Measurements from ENCODE around the gene FN3KRP.

FN3KRP gene

GRCh38 chr17:82698065-82698973 is 18.2 kb upstream of the FN3KRP start, which contains the start of gene RAB40B (continued):
- TF ChIP-seq ZFHX2 (tag by site-specific recombination; conservative IDR thresholded peaks at IDR 0.05) (peak; percentile 80), ZNF768 (tag by site-specific recombination; IDR thresholded peaks at IDR 0.05) (no peak), KLF17 (tag by site-specific recombination; IDR thresholded peaks at IDR 0.05) (no peak), ZBTB8A (tag by site-specific recombination; IDR thresholded peaks at IDR 0.05) (peak; percentile 78), ZNF561 (tag by site-specific recombination; IDR thresholded peaks at IDR 0.05; ENCODE audit: borderline replicate concordance) (0 out of 2 replicates have a peak, but pooled peaks have one; percentile 39), EGR2 (tag by site-specific recombination; IDR thresholded peaks at IDR 0.05; ENCODE audit: low read depth) (peak; percentile 34; the same call in 1 of the 2 replicates), KLF9 (tag by site-specific recombination; IDR thresholded peaks at IDR 0.05; ENCODE audit: low read depth) (0 out of 2 replicates have a peak, but pooled peaks have one; percentile 13), ZNF112 (tag by site-specific recombination; IDR thresholded peaks at IDR 0.05) (no peak), ZNF521 (tag by site-specific recombination; IDR thresholded peaks at IDR 0.05) (no peak), KLF8 (tag by site-specific recombination; IDR thresholded peaks at IDR 0.05) (peak; percentile 95), ZNF626 (tag by site-specific recombination; IDR thresholded peaks at IDR 0.05) (no peak), ZNF19 (tag by site-specific recombination; IDR thresholded peaks at IDR 0.05; ENCODE audit: low read depth) (no peak)

GRCh38 chr17:82698974-82699442 is 17.5 kb upstream of the FN3KRP start:
- peaks cover 0 to 9% of the 10 kb centered on the region in 2 experiments; a peak in 2 of 3 replicates for H3K36me3 ChIP-seq (ENCODE audit: control insufficient read depth in 2 of 2, insufficient read depth in 1 of 2, low read length in 2 of 2)
- H3K4me1 ChIP-seq (ENCODE audit: control insufficient read depth, insufficient read depth, low read length): no peaks in the 10 kb centered on the region; the same call in 1 of the 2 replicates
- no peak overlapping the region; the same call in 1 of the 2 replicates for H3K27ac ChIP-seq (ENCODE audit: extremely low read depth, low read depth, low read length)
- H3K4me3 ChIP-seq (ENCODE audit: low read depth, low read length): peak overlapping the region; percentile 71
- POLR2A ChIA-PET: interaction anchor here (0.7 kb wide), 1 partner anchor 58 kb away, joined by 5 read pairs; no protein-coding TSS in a partner anchor
- H3K9me3 ChIP-seq (ENCODE audit: control insufficient read depth, insufficient read depth, low read depth, low read length): no peaks in the 10 kb centered on the region
- CTCF ChIA-PET: interaction anchor here (0.6 kb wide), 1 partner anchor 30 kb away, joined by 3 read pairs; no protein-coding TSS in a partner anchor
- TF ChIP-seq ZNF558 (tag by site-specific recombination; IDR thresholded peaks at IDR 0.05): no peak
- peak; percentile 66 for TF ChIP-seq GLIS2 (tag by site-specific recombination; IDR thresholded peaks at IDR 0.05)
- TF ChIP-seq, protein P1, sequence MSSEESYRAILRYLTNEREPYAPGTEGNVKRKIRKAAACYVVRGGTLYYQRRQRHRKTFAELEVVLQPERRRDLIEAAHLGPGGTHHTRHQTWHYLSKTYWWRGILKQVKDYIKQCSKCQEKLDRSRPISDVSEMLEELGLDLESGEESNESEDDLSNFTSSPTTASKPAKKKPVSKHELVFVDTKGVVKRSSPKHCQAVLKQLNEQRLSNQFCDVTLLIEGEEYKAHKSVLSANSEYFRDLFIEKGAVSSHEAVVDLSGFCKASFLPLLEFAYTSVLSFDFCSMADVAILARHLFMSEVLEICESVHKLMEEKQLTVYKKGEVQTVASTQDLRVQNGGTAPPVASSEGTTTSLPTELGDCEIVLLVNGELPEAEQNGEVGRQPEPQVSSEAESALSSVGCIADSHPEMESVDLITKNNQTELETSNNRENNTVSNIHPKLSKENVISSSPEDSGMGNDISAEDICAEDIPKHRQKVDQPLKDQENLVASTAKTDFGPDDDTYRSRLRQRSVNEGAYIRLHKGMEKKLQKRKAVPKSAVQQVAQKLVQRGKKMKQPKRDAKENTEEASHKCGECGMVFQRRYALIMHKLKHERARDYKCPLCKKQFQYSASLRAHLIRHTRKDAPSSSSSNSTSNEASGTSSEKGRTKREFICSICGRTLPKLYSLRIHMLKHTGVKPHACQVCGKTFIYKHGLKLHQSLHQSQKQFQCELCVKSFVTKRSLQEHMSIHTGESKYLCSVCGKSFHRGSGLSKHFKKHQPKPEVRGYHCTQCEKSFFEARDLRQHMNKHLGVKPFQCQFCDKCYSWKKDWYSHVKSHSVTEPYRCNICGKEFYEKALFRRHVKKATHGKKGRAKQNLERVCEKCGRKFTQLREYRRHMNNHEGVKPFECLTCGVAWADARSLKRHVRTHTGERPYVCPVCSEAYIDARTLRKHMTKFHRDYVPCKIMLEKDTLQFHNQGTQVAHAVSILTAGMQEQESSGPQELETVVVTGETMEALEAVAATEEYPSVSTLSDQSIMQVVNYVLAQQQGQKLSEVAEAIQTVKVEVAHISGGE (tag by site-specific recombination; conservative IDR thresholded peaks at IDR 0.05; ENCODE audit: low read depth): peak; percentile 39; the same call in 1 of the 2 replicates
- 0 out of 2 replicates have a peak, but pooled peaks have one; percentile 42 for TF ChIP-seq PRDM10 (tag by site-specific recombination; IDR thresholded peaks at IDR 0.05)
- TF ChIP-seq ZNF423 (tag by site-specific recombination; IDR thresholded peaks at IDR 0.05): 0 out of 2 replicates have a peak, but pooled peaks have one; percentile 24
- TF ChIP-seq SP7 (tag by site-specific recombination; IDR thresholded peaks at IDR 0.05): 0 out of 2 replicates have a peak, but pooled peaks have one; percentile 36
- TF ChIP-seq, protein P2, sequence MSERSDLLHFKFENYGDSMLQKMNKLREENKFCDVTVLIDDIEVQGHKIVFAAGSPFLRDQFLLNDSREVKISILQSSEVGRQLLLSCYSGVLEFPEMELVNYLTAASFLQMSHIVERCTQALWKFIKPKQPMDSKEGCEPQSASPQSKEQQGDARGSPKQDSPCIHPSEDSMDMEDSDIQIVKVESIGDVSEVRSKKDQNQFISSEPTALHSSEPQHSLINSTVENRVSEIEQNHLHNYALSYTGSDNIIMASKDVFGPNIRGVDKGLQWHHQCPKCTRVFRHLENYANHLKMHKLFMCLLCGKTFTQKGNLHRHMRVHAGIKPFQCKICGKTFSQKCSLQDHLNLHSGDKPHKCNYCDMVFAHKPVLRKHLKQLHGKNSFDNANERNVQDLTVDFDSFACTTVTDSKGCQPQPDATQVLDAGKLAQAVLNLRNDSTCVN (tag by site-specific recombination; optimal IDR thresholded peaks at IDR 0.05): peak; percentile 76
- TF ChIP-seq ZNF785 (tag by site-specific recombination; IDR thresholded peaks at IDR 0.05): peak; percentile 67; the same call in 1 of the 2 replicates
- TF ChIP-seq, protein P3, sequence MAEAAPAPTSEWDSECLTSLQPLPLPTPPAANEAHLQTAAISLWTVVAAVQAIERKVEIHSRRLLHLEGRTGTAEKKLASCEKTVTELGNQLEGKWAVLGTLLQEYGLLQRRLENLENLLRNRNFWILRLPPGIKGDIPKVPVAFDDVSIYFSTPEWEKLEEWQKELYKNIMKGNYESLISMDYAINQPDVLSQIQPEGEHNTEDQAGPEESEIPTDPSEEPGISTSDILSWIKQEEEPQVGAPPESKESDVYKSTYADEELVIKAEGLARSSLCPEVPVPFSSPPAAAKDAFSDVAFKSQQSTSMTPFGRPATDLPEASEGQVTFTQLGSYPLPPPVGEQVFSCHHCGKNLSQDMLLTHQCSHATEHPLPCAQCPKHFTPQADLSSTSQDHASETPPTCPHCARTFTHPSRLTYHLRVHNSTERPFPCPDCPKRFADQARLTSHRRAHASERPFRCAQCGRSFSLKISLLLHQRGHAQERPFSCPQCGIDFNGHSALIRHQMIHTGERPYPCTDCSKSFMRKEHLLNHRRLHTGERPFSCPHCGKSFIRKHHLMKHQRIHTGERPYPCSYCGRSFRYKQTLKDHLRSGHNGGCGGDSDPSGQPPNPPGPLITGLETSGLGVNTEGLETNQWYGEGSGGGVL (tag by site-specific recombination; IDR thresholded peaks at IDR 0.05): peak; percentile 35; the same call in 1 of the 2 replicates
- peak; percentile 28 for TF ChIP-seq ZBTB8A (tag by site-specific recombination; IDR thresholded peaks at IDR 0.05)
- peak; percentile 63 for TF ChIP-seq SP3 (tag by site-specific recombination; IDR thresholded peaks at IDR 0.05)
- peak; percentile 53; the same call in 1 of the 2 replicates for TF ChIP-seq KLF9 (tag by site-specific recombination; IDR thresholded peaks at IDR 0.05; ENCODE audit: low read depth)
- peak; percentile 48 for TF ChIP-seq ZIC2 (tag by site-specific recombination; IDR thresholded peaks at IDR 0.05)
